HepG2 (cell line): Measurements from ENCODE around the gene MRPS14. TPM values are rescaled to one million over a fixed set of nuclear protein-coding genes. Genes with fewer than 3 reads are reported as not detected.

Source experiments
- ATAC-seq: fragments of 200-7000 bp; cut with Tn5 transposase; 3 replicates; pipeline ENCODE4 v1.9.1; 2020; ENCODE audit warnings: mild to moderate bottlenecking, moderate library complexity
- BruUV-seq: library from RNA; stranded (reverse); fragments of 400-500 nt; replicated peaks from 2 replicates; lab custom pipeline; 2021; lab: Mats Ljungman, UMichigan
- CTCF ChIA-PET: fragments of 300-600 bp; formaldehyde crosslinking; extraction: SDS; loops from one replicate; lab custom pipeline; 2021; ENCODE audit warnings: low total read pairs, inconsistent platforms, low intra/inter-chr PET ratio; lab: Yijun Ruan, JAX
- POLR2A ChIA-PET: fragments of 350-600 bp; sonication (Branson Sonifier 250); formaldehyde crosslinking; loops from one replicate; lab custom pipeline; 2020; ENCODE audit warnings: antibody characterized with exemption, inconsistent platforms; lab: Yijun Ruan, JAX
- DNase-seq: peaks from one replicate; pipeline ENCODE4 v3.0.0-alpha.2; 2015; ENCODE audit warnings: low spot score
- FAIRE-seq: peaks from 3 replicates; lab custom pipeline; 2011; peaks lifted over from hg19 to GRCh38; lab: Jason Lieb, UNC
- H2AFZ ChIP-seq: one replicate; pipeline ENCODE4 v1.6.1; 2011; ENCODE audit warnings: low read length, inconsistent platforms
- H3K27ac ChIP-seq: fragments of 300-600 bp; 3 replicates; pipeline ENCODE4 v1.8.0; 2011; ENCODE audit warnings: mixed run types, mild to moderate bottlenecking, mixed read lengths, low read length, inconsistent platforms; ENCODE audit not compliant: insufficient read depth; ENCODE audit errors: extremely low read length
- H3K27me3 ChIP-seq, 2 experiments: fragments of 200-600 bp in 1 of 2; 2 replicates in 1 of 2; 3 replicates in 1 of 2; pipeline versions ENCODE4 v1.6.0 to v1.8.0; 2011; ENCODE audit warnings: low read length in 2 of 2, mild to moderate bottlenecking in 2 of 2, moderate library complexity in 2 of 2, inconsistent platforms in 1 of 2; ENCODE audit not compliant: insufficient read depth in 2 of 2, control insufficient read depth in 1 of 2
- H3K36me3 ChIP-seq, 2 experiments: fragments of 200-600 bp in 1 of 2; replicated peaks in 1 of 2; 2 replicates in 1 of 2; 3 replicates in 1 of 2; pipeline versions ENCODE4 v1.5.1 to v1.8.0; 2011; ENCODE audit warnings: low read length in 2 of 2, inconsistent platforms in 1 of 2; ENCODE audit not compliant: insufficient read depth in 2 of 2, control insufficient read depth in 1 of 2
- H3K4me1 ChIP-seq: 2 replicates; pipeline ENCODE4 v1.5.1; 2012; ENCODE audit warnings: low read length, inconsistent platforms; ENCODE audit not compliant: insufficient read depth
- H3K4me2 ChIP-seq: 2 replicates; pipeline ENCODE4 v1.6.0; 2011; ENCODE audit warnings: low read depth, low read length, inconsistent platforms
- H3K4me3 ChIP-seq, 3 experiments: fragments of 200-600 bp in 1 of 3; sonication (generic), shearing (Covaris generic) in 1 of 3; replicated peaks in 1 of 3; 2 replicates each; pipeline ENCODE4 v1.5.1; 2011 to 2016; ENCODE audit warnings: low read length in 3 of 3, inconsistent platforms in 2 of 3, low read depth in 2 of 3, mild to moderate bottlenecking in 2 of 3, control low read depth in 1 of 3, mixed read lengths in 1 of 3; ENCODE audit not compliant: insufficient read depth in 1 of 3
- H3K79me2 ChIP-seq: one replicate; pipeline ENCODE4 v1.6.1; 2011; ENCODE audit warnings: low read length, inconsistent platforms; ENCODE audit not compliant: insufficient read depth
- H3K9ac ChIP-seq: 2 replicates; pipeline ENCODE4 v1.6.0; 2011; ENCODE audit warnings: mild to moderate bottlenecking, low read depth, low read length, inconsistent platforms; ENCODE audit not compliant: insufficient read depth
- H3K9me3 ChIP-seq: 2 replicates; pipeline ENCODE4 v1.5.1; 2012; ENCODE audit warnings: mild to moderate bottlenecking, low read length
- H4K20me1 ChIP-seq: 2 replicates; pipeline ENCODE4 v1.6.0; 2011; ENCODE audit warnings: inconsistent platforms, mild to moderate bottlenecking, low read length, moderate library complexity; ENCODE audit not compliant: insufficient read depth
- KDM1A ChIP-seq: IDR thresholded peaks from 2 replicates; pipeline ENCODE4 v1.6.1; 2016; ENCODE audit warnings: missing compliant biosample characterization
- MAFK ChIP-seq, 2 experiments: IDR thresholded peaks in 1 of 2; conservative IDR thresholded peaks in 1 of 2; 2 replicates each; pipeline ENCODE4 v1.6.1; 2011; ENCODE audit warnings: improper control_type of control experiment in 2 of 2, low read length in 2 of 2
- NKX3-1 ChIP-seq: sonication (generic); formaldehyde crosslinking; IDR thresholded peaks from 2 replicates; pipeline ENCODE4 v1.5.0; 2020; ENCODE audit warnings: missing genetic modification reagents
- ZBTB33 ChIP-seq: sonication (generic); formaldehyde crosslinking; IDR thresholded peaks from 2 replicates; pipeline ENCODE4 v1.4.0; 2020; ENCODE audit warnings: missing genetic modification reagents
- WGBS: methylation state at CpG from one replicate; pipeline ENCODE4 v1.1.6; 2017; ENCODE audit warnings: low lambda C conversion rate; 5-methylcytosine and 5-hydroxymethylcytosine counted together
- in situ Hi-C: cut with HindIII; loops from 2 replicates; pipeline ENCODE4 v1.10.0; 2017; ENCODE audit warnings: low pct_unique_long_range_greater_than_20kb; ENCODE audit not compliant: extremely low pct_ligation_motif_present
- intact Hi-C: fragments of 100-400 bp; cut with micrococcal nuclease; formaldehyde crosslinking; loops from one replicate; pipeline ENCODE4 v1.10.0; 2022; ENCODE audit not compliant: unreplicated experiment
- polyA plus RNA-seq, 8 experiments: library from polyadenylated mRNA; depleted of rRNA in 3 of 8; stranded (reverse) in 7 of 8; unstranded in 1 of 8; fragments of >200 nt; fragmentation: Illumina TruSeq in 4 of 8; extraction: Trizol in 4 of 8; gene quantifications; 2 replicates each; pipeline versions ENCODE4 v1.2.1 to v1.2.3, GENCODE V29; 2011 to 2016; ENCODE audit warnings: low read depth in 4 of 8, missing spikeins in 1 of 8, mixed read lengths in 1 of 8; ENCODE audit not compliant: insufficient read depth in 1 of 8
- total RNA-seq, 5 experiments: library from RNA; depleted of rRNA; stranded (reverse); fragments of >200 nt; fragmentation: Illumina TruSeq; extraction: Trizol; gene quantifications; 2 replicates each; pipeline ENCODE4 v1.2.3, GENCODE V29; 2016; ENCODE audit warnings: low read depth in 1 of 5

Gene MRPS14
- total and polyA plus RNA-seq, 2 of the 13 experiments (the other 11 are each of a cell fraction or from before 2014, with no cell fraction given), result 36.6 to 43.2 TPM

- ChIA-PET CTCF (no interaction called here), POLR2A (interaction anchor here (4.1 kb wide), 1 partner anchor 20 kb away, joined by 17 read pairs; the partner anchor contains the start of gene MRPS14)
- intact Hi-C loops, result no loop called here
- Histone ChIP-seq H4K20me1 (peaks cover 4% of the 10 kb centered on the region; the same call in 1 of the 2 replicates), H3K9me3 (no peaks in the 10 kb centered on the region), H3K9ac (no peak overlapping the region), H3K36me3 (peaks cover 4 to 34% of the 10 kb centered on the region in 2 experiments), H3K4me3 (0 out of 6 replicates have a peak overlapping the region, but pooled peaks of 1 of the 3 experiments have one; percentile 4), H2AFZ (no peak overlapping the region), H3K27ac (no peak overlapping the region), H3K4me2 (peak overlapping the region; percentile 72; the same call in 1 of the 2 replicates), H3K4me1 (peaks cover 33% of the 10 kb centered on the region), H3K79me2 (peaks cover 79% of the 10 kb centered on the region), H3K27me3 (no peaks in the 10 kb centered on the region; a peak in 1 of 5 replicates)
- WGBS, result 94% methylated on average over 17 of the region's 17 CpGs
- ATAC-seq (no peak), FAIRE-seq (no peak)
- in situ Hi-C loops, result no loop called here
- no TSS peak for BruUV-seq
- TF ChIP-seq ZBTB33 (CRISPR knock-in tag), result no peak
- 0 out of 4 replicates have a peak, but pooled peaks of 1 of the 2 experiments have one; percentile 1 for TF ChIP-seq MAFK (conservative IDR thresholded peaks at IDR 0.05 in 1 of 2, IDR thresholded peaks at IDR 0.05 in 1 of 2; ENCODE audit: low read length in 2 of 2)
- TF ChIP-seq, all 625 proteins: peak for 1
- DNase-seq, result no peak
Observed at GRCh38 chr1:175002910-175003517, 20.2 kb downstream of the MRPS14 start.

- in situ Hi-C loops, result no loop called here
- ChIA-PET POLR2A (interaction anchor here (1.2 to 3.8 kb wide), 8 partner anchors 8 to 1207 kb away, joined by 3 to 124 read pairs (median 6); partner anchors contain the start of genes COP1 and MRPS14), CTCF (no interaction called here)
- DNase-seq (no peak), FAIRE-seq (no peak), ATAC-seq (no peak)
- peak; percentile 3; the same call in 1 of the 2 replicates for TF ChIP-seq KDM1A (CRISPR knock-in tag)
- TF ChIP-seq NKX3-1, result no peak
- Histone ChIP-seq H3K27ac (peak overlapping the region; percentile 98), H3K4me1 (peaks cover 56% of the 10 kb centered on the region), H3K36me3 (peaks cover 0 to 11% of the 10 kb centered on the region in 2 experiments; a peak in 2 of 5 replicates), H2AFZ (no peak overlapping the region), H3K9ac (peak overlapping the region; percentile 98), H4K20me1 (peaks cover 4% of the 10 kb centered on the region; the same call in 1 of the 2 replicates), H3K79me2 (peaks cover 56% of the 10 kb centered on the region), H3K9me3 (no peaks in the 10 kb centered on the region), H3K27me3 (no peaks in the 10 kb centered on the region; a peak in 1 of 5 replicates), H3K4me3 (peak overlapping the region; percentile 74 to 92 (median 78)), H3K4me2 (peak overlapping the region; percentile 72)
- under 1% methylated on average over 5 of the region's 5 CpGs for WGBS
- intact Hi-C loops, result no loop called here
- no TSS peak for BruUV-seq
Observed at GRCh38 chr1:175000697-175001187, 22.5 kb downstream of the MRPS14 start.
